Hepatic stellate cell (primary cell): ENCODE measurements around the gene ARL6IP4.

Experiments
- DNase-seq: peaks from one replicate; pipeline ENCODE4 v3.0.0; 2011; ENCODE audit warnings: low spot score

Gene ARL6IP4

GRCh38 chr12:122978507-122978955, 1.9 kb upstream of the ARL6IP4 start:
- no peak for DNase-seq

DNA sequence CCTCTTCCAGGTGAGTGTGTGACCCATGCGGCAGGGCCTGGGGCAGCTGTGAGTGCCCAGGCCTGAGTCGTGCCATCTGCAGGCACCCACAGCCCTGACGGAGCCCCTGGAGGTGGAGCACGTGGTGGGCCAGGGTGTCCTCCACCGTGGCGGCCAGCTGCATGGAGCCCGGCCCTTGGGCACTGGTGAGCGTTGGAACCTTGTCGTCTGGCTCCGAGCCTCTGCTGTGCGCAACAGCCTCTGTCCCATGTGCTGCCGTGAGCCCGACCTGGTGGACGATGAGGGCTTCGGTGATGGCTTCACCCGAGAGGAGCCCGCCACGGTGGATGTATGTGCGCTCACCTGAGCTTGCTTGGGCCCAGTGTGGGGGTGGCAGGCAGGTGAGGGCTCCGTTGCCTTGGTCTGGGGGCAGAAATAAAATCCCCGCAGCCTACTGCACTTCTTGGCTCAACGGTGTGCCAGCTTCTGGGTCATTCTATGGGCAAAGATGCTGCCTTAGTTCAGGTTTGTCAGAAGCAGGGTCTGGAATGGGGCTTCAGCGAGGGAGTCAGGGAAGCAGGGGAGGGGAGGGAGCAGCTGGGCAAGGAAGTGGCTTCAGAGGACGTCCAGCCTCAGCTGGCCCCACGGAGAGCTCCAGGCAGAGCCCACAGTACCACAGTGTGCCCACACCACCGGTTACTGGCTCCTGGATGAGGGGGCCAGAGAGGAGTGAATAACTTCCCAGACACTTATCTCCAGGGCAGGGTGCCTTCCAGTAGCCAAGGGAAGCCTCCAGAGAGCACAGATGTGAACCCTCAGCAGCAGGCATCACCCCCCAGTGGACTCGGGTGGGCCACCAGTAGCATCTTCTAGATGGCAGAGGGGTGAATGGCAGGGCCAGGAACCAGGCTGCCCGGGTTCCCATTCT, 1.2 kb upstream of the ARL6IP4 start:
- no peak for DNase-seq

DNA sequence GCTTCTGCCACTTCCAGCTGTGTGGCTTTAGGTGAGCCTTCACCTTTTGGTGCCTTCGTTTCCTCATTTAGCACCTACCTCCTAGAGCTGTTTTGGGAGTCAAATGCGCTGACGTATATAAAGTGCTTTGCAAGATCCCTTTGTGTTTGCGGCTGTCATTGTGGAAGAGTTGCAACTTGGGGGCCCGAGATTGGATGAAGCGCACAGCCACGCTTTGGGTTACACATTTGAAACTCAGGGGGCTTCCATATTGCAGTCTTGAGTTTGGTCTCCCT, 636 bp upstream of the ARL6IP4 start:
- DNase-seq, result no peak

DNA sequence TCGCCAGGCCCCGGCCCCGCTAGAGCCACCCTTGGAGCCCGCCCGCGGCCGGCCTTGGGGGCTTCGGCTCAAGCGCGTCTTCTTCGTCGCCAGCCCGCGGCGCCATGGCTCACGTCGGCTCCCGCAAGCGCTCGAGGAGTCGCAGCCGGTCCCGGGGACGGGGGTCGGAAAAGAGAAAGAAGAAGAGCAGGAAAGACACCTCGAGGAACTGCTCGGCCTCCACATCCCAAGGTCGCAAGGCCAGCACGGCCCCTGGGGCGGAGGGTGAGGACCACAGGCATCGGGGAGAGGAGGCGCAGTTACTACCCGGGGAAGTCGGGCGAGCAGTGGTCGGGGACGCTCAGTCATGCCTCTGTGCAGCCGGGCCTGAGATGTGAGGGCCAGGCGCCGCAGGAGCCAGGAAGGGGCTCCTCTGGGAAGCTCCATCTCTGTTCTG, 573 bp downstream of the ARL6IP4 start:
- DNase-seq, result no peak

GRCh38 chr12:122981587-122982476, 1.4 kb downstream of the ARL6IP4 start:
- DNase-seq, result no peak

GRCh38 chr12:122982477-122982815, 2.0 kb downstream of the ARL6IP4 start:
- DNase-seq, result no peak

GRCh38 chr12:122982963-122983788, 2.7 kb downstream of the ARL6IP4 start:
- no peak for DNase-seq

- no peak for DNase-seq
Measured at GRCh38 chr12:122983789-122984515, 3.5 kb downstream of the ARL6IP4 start.

DNA sequence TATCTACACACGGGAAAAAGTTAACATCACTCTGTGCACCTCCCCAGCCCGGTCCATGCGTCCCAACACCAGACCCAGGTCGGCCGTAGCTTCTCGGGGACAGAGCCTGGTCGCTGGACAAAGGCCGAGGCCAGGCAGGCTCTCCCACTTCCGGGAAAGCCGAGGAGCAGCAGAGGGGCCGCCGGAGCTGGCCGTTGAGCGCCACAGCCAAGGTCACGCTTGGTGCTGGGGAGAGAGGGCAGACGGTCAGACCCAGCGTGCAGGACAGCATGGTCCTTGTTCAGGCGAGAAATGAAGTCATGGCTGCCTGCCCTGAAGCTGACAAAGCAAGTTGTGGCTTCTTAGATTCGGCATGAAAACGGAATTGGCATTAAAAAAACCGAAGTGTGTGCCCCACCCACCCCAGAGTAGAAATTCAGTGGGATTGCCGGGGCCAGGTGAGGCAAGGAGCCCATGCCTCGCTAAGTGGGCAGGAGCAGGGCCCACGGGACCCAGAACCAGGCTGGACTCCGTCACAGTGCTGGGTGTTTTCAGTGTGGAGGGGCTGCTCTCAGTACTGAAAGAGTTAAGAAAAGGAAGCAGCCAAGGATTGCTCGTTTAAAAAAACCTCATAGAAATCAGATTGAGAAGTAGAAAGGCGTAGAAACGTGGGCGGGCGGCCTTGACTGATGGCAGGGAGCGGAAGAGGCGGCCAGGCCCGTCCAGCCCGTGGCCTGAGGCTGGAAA, 4.3 kb downstream of the ARL6IP4 start:
- no peak for DNase-seq

GRCh38 chr12:122985338-122986257, 5.1 kb downstream of the ARL6IP4 start:
- DNase-seq, result no peak

GRCh38 chr12:122986258-122986871, 5.9 kb downstream of the ARL6IP4 start:
- DNase-seq, result no peak

DNA sequence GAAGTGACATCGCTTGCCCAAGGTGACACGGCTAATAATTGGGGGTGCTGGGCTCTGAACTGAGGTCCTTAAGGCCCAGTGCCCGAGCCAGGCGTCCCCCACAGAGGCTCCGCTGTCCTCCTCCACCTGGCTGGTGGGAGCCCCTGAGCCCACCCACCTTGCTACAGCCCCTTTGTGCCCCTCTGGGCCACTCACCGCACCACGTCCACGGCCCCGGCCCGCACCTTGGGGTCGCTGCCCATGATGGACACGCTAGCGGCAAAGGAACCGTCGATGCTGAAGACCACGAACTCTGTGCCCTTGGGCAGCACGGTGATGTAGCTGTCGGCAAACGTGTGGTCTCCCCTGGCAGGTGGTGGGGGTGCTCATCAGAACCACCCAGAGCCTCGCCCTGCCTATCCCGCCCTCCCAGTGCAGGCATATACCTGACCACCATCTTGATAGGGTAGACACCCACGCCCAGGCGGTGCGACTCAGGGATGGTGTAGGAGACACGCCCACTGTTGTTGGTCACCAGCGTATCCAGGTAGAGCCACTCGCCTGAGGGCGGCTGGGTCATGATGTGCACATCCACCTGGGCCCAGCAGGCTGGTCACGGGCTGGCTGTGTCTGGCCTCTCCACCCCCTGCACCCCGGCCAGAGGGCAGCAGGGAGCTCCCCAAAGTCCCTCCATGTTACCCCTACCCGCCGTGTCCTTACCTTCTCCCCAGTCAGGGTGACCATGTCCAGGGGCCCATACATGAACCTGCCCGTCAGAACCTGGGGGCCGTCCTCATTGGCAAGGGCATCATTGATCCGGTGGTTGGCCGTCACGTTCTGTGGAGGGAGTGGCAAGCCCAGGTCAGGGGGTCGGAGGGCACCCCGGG, 6.8 kb downstream of the ARL6IP4 start:
- DNase-seq, result no peak

DNA sequence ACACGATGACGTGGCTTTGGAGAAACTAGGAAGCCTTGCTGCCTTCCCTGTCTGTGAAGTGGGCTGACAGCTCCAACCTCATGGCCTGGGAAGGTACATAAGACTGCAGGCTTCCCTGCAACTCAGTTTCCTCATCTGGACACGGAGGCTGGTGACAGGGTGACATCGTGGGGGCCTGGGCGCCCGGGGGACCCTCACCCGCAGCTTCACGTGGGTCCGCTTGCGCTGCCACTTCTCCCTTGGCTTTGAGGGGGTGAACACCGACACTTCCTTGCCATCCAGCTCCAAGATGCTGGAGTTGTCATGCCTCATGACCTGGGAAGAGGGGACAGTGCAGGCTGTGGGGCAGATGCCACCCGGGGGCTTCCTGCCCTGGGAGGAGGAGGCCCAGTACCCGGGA, 7.6 kb downstream of the ARL6IP4 start:
- DNase-seq, result no peak

DNA sequence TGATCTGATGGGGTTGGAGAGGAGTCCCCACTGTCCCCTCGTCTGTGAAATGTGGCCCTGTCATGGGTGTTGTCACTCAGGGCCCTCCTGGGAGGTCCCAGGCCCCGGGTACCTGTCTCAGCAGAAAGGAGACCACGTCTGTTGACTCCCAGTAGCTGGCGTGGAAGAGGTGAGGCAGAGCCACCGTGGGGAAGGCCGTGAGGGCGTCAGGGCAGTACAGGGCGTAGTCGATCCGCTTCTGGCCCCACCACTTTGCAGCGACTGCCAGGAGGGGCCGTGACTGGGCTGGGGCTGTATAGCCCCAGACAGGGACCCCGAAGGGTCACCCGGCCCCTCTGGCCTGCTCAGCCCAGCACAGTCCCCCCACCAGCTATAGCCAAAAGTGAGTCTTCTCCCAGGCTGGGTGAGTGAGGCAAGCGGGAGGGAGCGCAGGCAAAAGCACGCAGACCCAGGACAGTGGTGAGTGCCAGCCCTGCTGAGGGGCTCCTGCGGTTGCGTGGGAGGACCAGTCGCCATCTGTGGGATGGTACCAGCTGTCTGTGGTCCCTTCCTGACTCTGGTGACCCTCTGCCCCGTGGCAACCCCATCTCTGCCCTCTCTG, 8.2 kb downstream of the ARL6IP4 start:
- DNase-seq, result no peak

DNA sequence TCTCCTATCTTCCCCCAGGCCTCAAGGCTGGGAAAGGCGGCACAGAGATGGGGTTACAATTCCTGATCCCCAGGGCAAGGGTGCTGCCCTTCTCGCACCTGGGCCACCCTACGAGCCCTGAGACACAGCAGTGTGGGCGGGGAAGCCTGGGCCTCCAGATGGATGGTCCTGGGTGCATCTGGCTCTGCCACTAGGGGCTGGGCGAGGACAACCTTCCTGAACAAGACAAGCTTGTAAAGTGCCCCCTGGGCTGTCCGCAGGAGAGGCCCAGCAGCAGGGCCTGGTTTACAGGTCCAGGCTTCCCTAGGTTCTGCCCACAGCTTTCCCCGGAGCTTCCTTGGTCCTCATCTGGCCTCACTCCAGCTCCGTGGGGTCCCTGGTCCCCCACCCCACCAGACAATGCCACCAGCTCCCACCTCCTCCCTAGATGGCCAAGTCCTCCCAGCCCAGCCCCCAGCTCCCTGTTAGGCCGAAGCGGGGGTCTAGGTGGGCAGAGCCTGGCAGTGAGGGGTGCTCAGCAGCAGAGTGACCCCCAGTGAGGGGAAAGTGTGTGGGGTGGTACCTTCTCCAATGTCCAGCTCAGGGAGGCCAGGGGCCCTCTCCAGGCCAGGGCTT, 8.9 kb downstream of the ARL6IP4 start:
- DNase-seq, result no peak

- no peak for DNase-seq
Measured at GRCh38 chr12:122989874-122990419, 9.5 kb downstream of the ARL6IP4 start.

- no peak for DNase-seq
Measured at GRCh38 chr12:122990561-122990960, 10.1 kb downstream of the ARL6IP4 start.
